Endodermal cell (in vitro differentiated cells): ENCODE data around the gene ING5. TPM values are rescaled to one million over a fixed set of nuclear protein-coding genes. Genes with fewer than 3 reads are reported as not detected.

Experiments used
- DNase-seq: peaks from one replicate; pipeline ENCODE4 v3.0.0-alpha.2; 2017
- H3K27ac ChIP-seq: 2 replicates; pipeline ENCODE4 v1.5.1; 2013; ENCODE audit warnings: mild to moderate bottlenecking, low read depth, low read length, moderate library complexity
- H3K27me3 ChIP-seq: 2 replicates; pipeline ENCODE4 v1.6.1; 2013; ENCODE audit warnings: mild to moderate bottlenecking, low read length, moderate library complexity; ENCODE audit not compliant: insufficient read depth, control insufficient read depth, poor library complexity, severe bottlenecking
- H3K36me3 ChIP-seq: 2 replicates; pipeline ENCODE4 v1.7.0; 2013; ENCODE audit warnings: mild to moderate bottlenecking, low read length, moderate library complexity; ENCODE audit not compliant: control insufficient read depth, insufficient read depth
- H3K4me1 ChIP-seq: one replicate; pipeline ENCODE4 v1.7.0; 2013; ENCODE audit warnings: low read length; ENCODE audit not compliant: control insufficient read depth, insufficient read depth
- H3K4me3 ChIP-seq: 2 replicates; pipeline ENCODE4 v1.5.1; 2013; ENCODE audit warnings: mild to moderate bottlenecking, low read length, moderate library complexity
- H3K9ac ChIP-seq: 2 replicates; pipeline ENCODE4 v1.6.1; 2013; ENCODE audit warnings: mild to moderate bottlenecking, low read length, moderate library complexity; ENCODE audit not compliant: poor library complexity, severe bottlenecking; ENCODE audit errors: extremely low read depth
- H3K9me3 ChIP-seq: 2 replicates; pipeline ENCODE4 v1.6.1; 2013; ENCODE audit warnings: mild to moderate bottlenecking, low read length, moderate library complexity; ENCODE audit not compliant: control insufficient read depth
- H3K27ac Mint-ChIP-seq: 2 replicates; pipeline ENCODE4 v1.8.0; 2020; ENCODE audit warnings: mixed read lengths
- H3K27me3 Mint-ChIP-seq: 2 replicates; pipeline ENCODE4 v1.8.0; 2021; ENCODE audit warnings: mild to moderate bottlenecking, mixed read lengths; ENCODE audit not compliant: insufficient read depth
- H3K36me3 Mint-ChIP-seq: 2 replicates; pipeline ENCODE4 v1.8.0; 2020; ENCODE audit warnings: low read depth, mixed read lengths
- H3K4me1 Mint-ChIP-seq: 2 replicates; pipeline ENCODE4 v1.8.0; 2020; ENCODE audit warnings: mixed read lengths
- H3K4me3 Mint-ChIP-seq: 2 replicates; pipeline ENCODE4 v1.8.0; 2020; ENCODE audit warnings: mild to moderate bottlenecking, moderate library complexity, mixed read lengths
- H3K9me3 Mint-ChIP-seq: 2 replicates; pipeline ENCODE4 v1.8.0; 2020; ENCODE audit warnings: mild to moderate bottlenecking, mixed read lengths
- CTCF ChIP-seq: fragments of 200-600 bp; sonication (generic); conservative IDR thresholded peaks from 2 replicates; pipeline ENCODE4 v1.5.0; 2021; ENCODE audit warnings: antibody characterized with exemption, mild to moderate bottlenecking
- WGBS, 2 experiments: methylation state at CpG; one replicate each; pipeline versions ENCODE4 v1.1.5 to v1.1.7; 2013; ENCODE audit warnings: missing lambda C conversion rate in 2 of 2, mixed read lengths in 1 of 2; ENCODE audit not compliant: insufficient coverage in 1 of 2, insufficient read length in 1 of 2; 5-methylcytosine and 5-hydroxymethylcytosine counted together
- total RNA-seq, 2 donors: library from RNA; stranded (reverse); fragmentation: NEBNext Ultra II Directional in 1 of 2; extraction: Animal tissue kit (Norgen Biotek cat#: 25700) in 1 of 2; gene quantifications; 2 replicates in 1 of 2; 3 replicates in 1 of 2; pipeline ENCODE4 v1.2.1, GENCODE V29; 2021

ING5 gene
- total RNA-seq, 2 donors from 2014 or later, result 44.9 to 53.1 TPM

DNA sequence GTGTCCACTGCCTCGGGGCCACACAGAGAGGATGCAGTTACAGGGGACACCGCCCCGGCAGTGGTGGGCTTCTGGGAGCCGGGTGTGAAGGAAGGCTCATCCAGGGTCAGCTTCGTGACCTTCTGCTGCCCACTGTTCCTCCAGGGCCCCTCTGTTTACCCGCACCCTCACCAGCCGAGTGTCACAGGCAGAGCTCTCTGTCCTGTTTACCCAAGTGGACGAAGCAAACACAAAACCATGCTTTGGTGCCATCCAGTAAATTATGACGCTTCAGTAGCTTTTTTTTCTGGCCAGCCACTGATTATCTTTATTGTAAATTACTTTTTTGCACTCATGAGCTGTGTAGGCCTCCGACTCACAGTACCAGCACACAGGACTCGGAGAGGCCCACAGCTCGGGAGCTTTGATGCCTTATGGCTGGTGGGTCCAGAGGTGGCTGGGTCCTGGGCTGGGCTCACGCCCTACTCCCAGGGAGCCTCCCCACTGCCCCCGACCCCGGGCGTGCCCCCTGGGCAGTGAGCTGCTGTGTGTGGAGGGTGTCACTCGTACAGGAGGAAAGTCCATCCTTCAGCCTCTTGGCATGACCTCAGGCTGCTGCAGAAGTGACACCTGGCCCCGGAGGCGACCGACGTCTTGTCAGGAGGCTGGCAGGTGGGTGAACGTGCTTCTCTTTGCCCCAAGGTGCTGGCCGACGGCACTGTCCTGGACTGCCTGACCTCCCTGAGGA, 42.4 kb downstream of the ING5 start:
- Histone ChIP-seq H3K36me3 (peaks cover 23% of the 10 kb centered on the region), H3K4me3 (no peak overlapping the region), H3K9ac (no peak overlapping the region), H3K9me3 (peaks cover 7% of the 10 kb centered on the region), H3K27ac (no peak overlapping the region), H3K4me1 (no peaks in the 10 kb centered on the region), H3K27me3 (no peaks in the 10 kb centered on the region)
- no peak overlapping the region for H3K4me3 Mint-ChIP-seq
- no peaks in the 10 kb centered on the region for H3K27me3 Mint-ChIP-seq
- peaks cover 15% of the 10 kb centered on the region for H3K9me3 Mint-ChIP-seq
- no peak for DNase-seq
- peaks cover 38% of the 10 kb centered on the region for H3K36me3 Mint-ChIP-seq
- no peaks in the 10 kb centered on the region for H3K4me1 Mint-ChIP-seq
- WGBS, 2 experiments, result 95 to 97% methylated on average over 22 to 24 of the region's 24 CpGs
- no peak overlapping the region for H3K27ac Mint-ChIP-seq
- no peak for TF ChIP-seq CTCF

DNA sequence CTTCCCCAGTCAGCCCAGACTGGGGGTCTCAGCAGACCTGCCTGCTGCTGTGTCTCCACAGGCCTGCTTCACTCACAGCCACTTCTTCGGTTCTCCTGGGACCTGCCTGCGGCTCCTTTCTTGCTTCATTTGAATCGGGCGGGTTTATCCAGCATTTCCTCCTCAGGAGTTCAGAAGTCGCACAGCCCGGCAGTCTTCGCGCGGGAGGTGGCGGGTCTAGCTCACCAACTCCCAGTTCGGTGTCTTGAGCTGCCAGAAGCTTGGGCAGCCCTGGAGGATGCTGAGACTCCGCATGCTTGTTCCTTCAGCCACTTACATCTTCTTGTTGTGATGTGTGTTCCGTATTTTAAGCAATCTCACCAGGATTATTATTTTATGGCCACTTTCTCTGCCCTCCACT, 43.4 kb downstream of the ING5 start:
- Histone ChIP-seq H3K9me3 (peaks cover 7% of the 10 kb centered on the region), H3K9ac (no peak overlapping the region), H3K4me3 (no peak overlapping the region), H3K4me1 (no peaks in the 10 kb centered on the region), H3K27ac (no peak overlapping the region), H3K36me3 (peaks cover 23% of the 10 kb centered on the region), H3K27me3 (no peaks in the 10 kb centered on the region)
- Mint-ChIP-seq H3K4me1 (no peaks in the 10 kb centered on the region), H3K4me3 (no peak overlapping the region), H3K36me3 (peaks cover 43% of the 10 kb centered on the region), H3K9me3 (peaks cover 15% of the 10 kb centered on the region), H3K27ac (no peak overlapping the region), H3K27me3 (no peaks in the 10 kb centered on the region)
- WGBS, 2 experiments, result 92 to 95% methylated on average over 13 of the region's 13 CpGs
- DNase-seq, result no peak
- TF ChIP-seq CTCF, result no peak

GRCh38 chr2:241746084-241746483, 44.2 kb downstream of the ING5 start:
- DNase-seq, result no peak
- WGBS, 2 experiments, result 94 to 100% methylated on average over 3 to 4 of the region's 4 CpGs
- Mint-ChIP-seq H3K4me1 (no peaks in the 10 kb centered on the region), H3K27me3 (no peaks in the 10 kb centered on the region), H3K4me3 (no peak overlapping the region), H3K9me3 (peaks cover 15% of the 10 kb centered on the region), H3K27ac (no peak overlapping the region), H3K36me3 (peaks cover 48% of the 10 kb centered on the region)
- H3K27ac ChIP-seq, result no peak overlapping the region
- no peaks in the 10 kb centered on the region for H3K4me1 ChIP-seq
- no peak for TF ChIP-seq CTCF
- peaks cover 7% of the 10 kb centered on the region for H3K9me3 ChIP-seq
- H3K27me3 ChIP-seq, result no peaks in the 10 kb centered on the region
- peaks cover 23% of the 10 kb centered on the region for H3K36me3 ChIP-seq
- no peak overlapping the region for H3K4me3 ChIP-seq
- no peak overlapping the region for H3K9ac ChIP-seq
